Smooth muscle cell (in vitro differentiated cells): ENCODE measurements around the gene PRRC2C. TPM values are rescaled to one million over a fixed set of nuclear protein-coding genes. Genes with fewer than 3 reads are reported as not detected.
A peak's percentile ranks its signal among the peaks of the same experiment; 100 is the strongest.

ENCODE experiments used
- DNase-seq: peaks from one replicate; lab custom pipeline; 2025; ENCODE audit not compliant: unreplicated experiment; lab: John Stamatoyannopoulos, UW
- H2AFZ ChIP-seq: fragments of 200-600 bp; sonication (generic); 2 replicates; pipeline ENCODE4 v1.6.0; 2016; ENCODE audit warnings: antibody characterized with exemption, low read depth, mild to moderate bottlenecking
- H3F3A ChIP-seq: fragments of 200-600 bp; sonication (generic); 2 replicates; pipeline ENCODE4 v1.6.0; 2017; ENCODE audit warnings: antibody characterized with exemption, low read depth
- H3K27ac ChIP-seq: fragments of 200-600 bp; sonication (generic); 2 replicates; pipeline ENCODE4 v1.5.1; 2016; ENCODE audit warnings: low read depth, mild to moderate bottlenecking
- H3K27me3 ChIP-seq: fragments of 200-600 bp; sonication (generic); 2 replicates; pipeline ENCODE4 v1.6.1; 2016; ENCODE audit warnings: low read depth, mild to moderate bottlenecking
- H3K36me3 ChIP-seq: fragments of 200-600 bp; sonication (generic); 2 replicates; pipeline ENCODE4 v1.5.1; 2016; ENCODE audit warnings: low read depth
- H3K4me1 ChIP-seq: fragments of 200-600 bp; sonication (generic); 2 replicates; pipeline ENCODE4 v1.5.1; 2016; ENCODE audit warnings: low read depth
- H3K4me2 ChIP-seq: fragments of 200-600 bp; sonication (generic); 2 replicates; pipeline ENCODE4 v1.6.0; 2016; ENCODE audit warnings: mild to moderate bottlenecking
- H3K4me3 ChIP-seq: fragments of 200-600 bp; sonication (generic); 2 replicates; pipeline ENCODE4 v1.5.1; 2016; ENCODE audit warnings: mild to moderate bottlenecking
- H3K79me2 ChIP-seq: fragments of 200-600 bp; sonication (generic); 2 replicates; pipeline ENCODE4 v1.6.0; 2016; ENCODE audit warnings: low read depth, mild to moderate bottlenecking
- H3K9ac ChIP-seq: fragments of 200-600 bp; sonication (generic); 2 replicates; pipeline ENCODE4 v1.6.0; 2016; ENCODE audit warnings: low read depth
- H3K9me3 ChIP-seq: fragments of 200-600 bp; sonication (generic); replicated peaks from 2 replicates; pipeline ENCODE4 v1.5.1; 2016; ENCODE audit warnings: low read depth
- H4K20me1 ChIP-seq: fragments of 200-600 bp; sonication (generic); 2 replicates; pipeline ENCODE4 v1.6.0; 2016; ENCODE audit warnings: low read depth
- CTCF ChIP-seq: fragments of 200-600 bp; sonication (generic); IDR thresholded peaks from 2 replicates; pipeline ENCODE4 v1.5.1; 2017; ENCODE audit warnings: borderline replicate concordance, mild to moderate bottlenecking, antibody characterized with exemption; ENCODE audit not compliant: insufficient read depth, poor library complexity, severe bottlenecking
- WGBS: methylation state at CpG from one replicate; pipeline ENCODE4 v1.1.7; 2016; ENCODE audit warnings: low lambda C conversion rate; 5-methylcytosine and 5-hydroxymethylcytosine counted together
- polyA plus RNA-seq: library from polyadenylated mRNA; unstranded; fragments of >200 nt; fragmentation: Nextera tagmentation; extraction: Ambion mirVana; gene quantifications from 2 replicates; pipeline ENCODE4 v1.2.1, GENCODE V29; 2016
- total RNA-seq: library from RNA; depleted of rRNA; stranded (reverse); fragments of >200 nt; gene quantifications from 2 replicates; pipeline ENCODE4 v1.2.3, GENCODE V29; 2014

PRRC2C gene
- total and polyA plus RNA-seq, 2 experiments from 2014 or later: 89.8 to 106 TPM

GRCh38 chr1:171484760-171485374 lies 463 bp upstream of the PRRC2C start:
- no peak for DNase-seq
- Histone ChIP-seq H3K4me1 (peaks cover 22% of the 10 kb centered on the region), H3F3A (no peaks in the 10 kb centered on the region), H3K4me3 (peak overlapping the region; percentile 85), H3K36me3 (no peaks in the 10 kb centered on the region), H4K20me1 (peaks cover 38% of the 10 kb centered on the region), H3K9ac (peak overlapping the region; percentile 99), H2AFZ (peak overlapping the region; percentile 91), H3K27me3 (no peaks in the 10 kb centered on the region), H3K9me3 (no peaks in the 10 kb centered on the region), H3K27ac (peak overlapping the region; percentile 99), H3K79me2 (peaks cover 44% of the 10 kb centered on the region), H3K4me2 (peak overlapping the region; percentile 84)
- no peak for TF ChIP-seq CTCF
- 44% methylated on average over 6 of the region's 6 CpGs for WGBS

- Histone ChIP-seq H3K4me2 (peak overlapping the region; percentile 94), H3F3A (no peaks in the 10 kb centered on the region), H3K9ac (peak overlapping the region; percentile 99), H3K4me3 (peak overlapping the region; percentile 85), H4K20me1 (peaks cover 50% of the 10 kb centered on the region), H3K27ac (peak overlapping the region; percentile 99), H3K36me3 (no peaks in the 10 kb centered on the region), H3K27me3 (no peaks in the 10 kb centered on the region), H3K9me3 (no peaks in the 10 kb centered on the region), H2AFZ (no peak overlapping the region), H3K4me1 (peaks cover 22% of the 10 kb centered on the region), H3K79me2 (peaks cover 56% of the 10 kb centered on the region)
- WGBS: 1% methylated on average over 17 of the region's 17 CpGs
- DNase-seq: no peak
- TF ChIP-seq CTCF: no peak
Observed at GRCh38 chr1:171486048-171486519, 754 bp downstream of the PRRC2C start.

GRCh38 chr1:171487038-171487437 lies 1.7 kb downstream of the PRRC2C start:
- Histone ChIP-seq H3K36me3 (no peaks in the 10 kb centered on the region), H3K27ac (peak overlapping the region; percentile 99), H3K9ac (peak overlapping the region; percentile 99), H3K4me3 (peak overlapping the region; percentile 85), H3K4me1 (peaks cover 22% of the 10 kb centered on the region), H3K27me3 (no peaks in the 10 kb centered on the region), H3K79me2 (peaks cover 66% of the 10 kb centered on the region), H4K20me1 (peaks cover 60% of the 10 kb centered on the region), H3K4me2 (peak overlapping the region; percentile 94), H2AFZ (no peak overlapping the region), H3F3A (no peaks in the 10 kb centered on the region), H3K9me3 (no peaks in the 10 kb centered on the region)
- TF ChIP-seq CTCF: no peak
- DNase-seq: no peak
